ENCODE results near the gene SMYD3. TPM values are rescaled to one million over a fixed set of nuclear protein-coding genes. Genes with fewer than 3 reads are reported as not detected.

Gene SMYD3
- total RNA-seq, 3 donors from 2014 or later (not counting 1 experiment from before 2014, with no cell fraction given), result 43.6 to 48.0 (median 46.1) TPM

GRCh38 chr1:245915406-245915805, 591.7 kb downstream of the SMYD3 start:
- Mint-ChIP-seq H3K36me3 (peaks cover 13% of the 10 kb centered on the region), H3K4me1 (peaks cover 0 to 6% of the 10 kb centered on the region in 2 donors), H3K27me3 (ENCODE audit: low read depth in 2 of 2) (no peaks in the 10 kb centered on the region), H3K4me3 (no peak overlapping the region), H3K27ac (no peak overlapping the region), H3K9me3 (peaks cover under 1 to 3% of the 10 kb centered on the region in 2 donors)
- Histone ChIP-seq H3K36me3 (ENCODE audit: control insufficient read depth, insufficient read depth, low read length) (peaks cover 6% of the 10 kb centered on the region), H3K4me3 (ENCODE audit: low read length) (no peak overlapping the region), H3K27me3 (ENCODE audit: control insufficient read depth, insufficient read depth, low read length) (no peaks in the 10 kb centered on the region), H3K4me1 (ENCODE audit: control insufficient read depth, insufficient read depth, low read length) (no peaks in the 10 kb centered on the region), H3K27ac (ENCODE audit: low read length) (no peak overlapping the region), H3K9me3 (ENCODE audit: control insufficient read depth, insufficient read depth, low read length) (no peaks in the 10 kb centered on the region)
- intact Hi-C loops (cut with micrococcal nuclease), result no loop called here
- 100% methylated on average over 4 of the region's 5 CpGs for WGBS (ENCODE audit: insufficient coverage)
- no peak for TF ChIP-seq CTCF (IDR thresholded peaks at IDR 0.05)
- no peak for DNase-seq
- no peak for ATAC-seq

- no peak overlapping the region for H3K27ac Mint-ChIP-seq
- no peaks in the 10 kb centered on the region for H3K27me3 Mint-ChIP-seq (ENCODE audit: low read depth in 2 of 2)
- peaks cover 2% of the 10 kb centered on the region for H3K36me3 Mint-ChIP-seq
- no peak for TF ChIP-seq CTCF (IDR thresholded peaks at IDR 0.05)
- ATAC-seq (no peak), DNase-seq (no peak)
- H3K4me1 Mint-ChIP-seq, result peaks cover 0 to 2% of the 10 kb centered on the region in 2 donors
- H3K9me3 Mint-ChIP-seq, result no peaks in the 10 kb centered on the region
- Histone ChIP-seq H3K9me3 (ENCODE audit: control insufficient read depth, insufficient read depth, low read length) (no peaks in the 10 kb centered on the region), H3K4me1 (ENCODE audit: control insufficient read depth, insufficient read depth, low read length) (no peaks in the 10 kb centered on the region), H3K27ac (ENCODE audit: low read length) (no peak overlapping the region), H3K36me3 (ENCODE audit: control insufficient read depth, insufficient read depth, low read length) (no peaks in the 10 kb centered on the region), H3K27me3 (ENCODE audit: control insufficient read depth, insufficient read depth, low read length) (no peaks in the 10 kb centered on the region), H3K4me3 (ENCODE audit: low read length) (no peak overlapping the region)
- no peak overlapping the region for H3K4me3 Mint-ChIP-seq
- intact Hi-C loops (cut with micrococcal nuclease), result no loop called here
Measured at GRCh38 chr1:245908543-245908942, 598.5 kb downstream of the SMYD3 start.

GRCh38 chr1:245906207-245906606, 600.9 kb downstream of the SMYD3 start:
- H3K9me3 Mint-ChIP-seq, result no peaks in the 10 kb centered on the region
- no peaks in the 10 kb centered on the region for H3K36me3 Mint-ChIP-seq
- no peaks in the 10 kb centered on the region for H3K4me1 ChIP-seq (ENCODE audit: control insufficient read depth, insufficient read depth, low read length)
- ATAC-seq (no peak), DNase-seq (no peak)
- WGBS (ENCODE audit: insufficient coverage), result 100% methylated on average over 1 of the region's 1 CpG
- no peaks in the 10 kb centered on the region for H3K4me1 Mint-ChIP-seq
- no peak overlapping the region for H3K4me3 Mint-ChIP-seq
- H3K36me3 ChIP-seq (ENCODE audit: control insufficient read depth, insufficient read depth, low read length), result no peaks in the 10 kb centered on the region
- intact Hi-C loops (cut with micrococcal nuclease), result no loop called here
- no peak overlapping the region for H3K27ac ChIP-seq (ENCODE audit: low read length)
- H3K9me3 ChIP-seq (ENCODE audit: control insufficient read depth, insufficient read depth, low read length), result no peaks in the 10 kb centered on the region
- no peaks in the 10 kb centered on the region for H3K27me3 Mint-ChIP-seq (ENCODE audit: low read depth in 2 of 2)
- no peak overlapping the region for H3K4me3 ChIP-seq (ENCODE audit: low read length)
- H3K27me3 ChIP-seq (ENCODE audit: control insufficient read depth, insufficient read depth, low read length), result no peaks in the 10 kb centered on the region
- TF ChIP-seq CTCF (IDR thresholded peaks at IDR 0.05), result no peak
- H3K27ac Mint-ChIP-seq, result no peak overlapping the region

GRCh38 chr1:245903851-245904250, 603.2 kb downstream of the SMYD3 start:
- WGBS (ENCODE audit: insufficient coverage), result 100% methylated on average over 1 of the region's 3 CpGs
- Mint-ChIP-seq H3K27me3 (ENCODE audit: low read depth in 2 of 2) (no peaks in the 10 kb centered on the region), H3K4me3 (no peak overlapping the region), H3K4me1 (no peaks in the 10 kb centered on the region), H3K9me3 (no peaks in the 10 kb centered on the region), H3K27ac (no peak overlapping the region), H3K36me3 (no peaks in the 10 kb centered on the region)
- TF ChIP-seq CTCF (IDR thresholded peaks at IDR 0.05), result no peak
- no peaks in the 10 kb centered on the region for H3K4me1 ChIP-seq (ENCODE audit: control insufficient read depth, insufficient read depth, low read length)
- no peaks in the 10 kb centered on the region for H3K9me3 ChIP-seq (ENCODE audit: control insufficient read depth, insufficient read depth, low read length)
- no peak for DNase-seq
- H3K27me3 ChIP-seq (ENCODE audit: control insufficient read depth, insufficient read depth, low read length), result no peaks in the 10 kb centered on the region
- no peak overlapping the region for H3K27ac ChIP-seq (ENCODE audit: low read length)
- H3K36me3 ChIP-seq (ENCODE audit: control insufficient read depth, insufficient read depth, low read length), result peaks cover 2% of the 10 kb centered on the region
- no peak for ATAC-seq
- intact Hi-C loops (cut with micrococcal nuclease), result no loop called here
- no peak overlapping the region for H3K4me3 ChIP-seq (ENCODE audit: low read length)

All from natural killer cell (primary cell).